OCI-LY1 (cell line): ENCODE results near the gene NDUFV1.
"Not testable (repeated sequence)": the region's sequence is repeated elsewhere in the genome, so short reads cannot be mapped to it uniquely, and the experiment has no call there.

ENCODE experiments used
- CTCF ChIP-seq: fragments of 200-600 bp; sonication (generic), shearing (Covaris generic); IDR thresholded peaks from 2 replicates; pipeline ENCODE4 v1.5.1; 2017; ENCODE audit warnings: mild to moderate bottlenecking, antibody characterized with exemption, low read length, moderate library complexity, mixed read lengths
- EZH2 ChIP-seq: fragments of 200-600 bp; sonication (generic), shearing (Covaris generic); IDR thresholded peaks from 2 replicates; pipeline ENCODE4 v1.8.0; 2017; ENCODE audit warnings: borderline replicate concordance, mixed run types, mild to moderate bottlenecking, antibody characterized with exemption, low read length, moderate library complexity, mixed read lengths

GRCh38 chr11:67637441-67637840 lies 30.7 kb downstream of the NDUFV1 start:
- not testable (repeated sequence) for TF ChIP-seq CTCF, EZH2
